Trophoblast cell (in vitro differentiated cells and primary cell): Measurements from ENCODE around the gene TRAT1. TPM values are rescaled to one million over a fixed set of nuclear protein-coding genes. Genes with fewer than 3 reads are reported as not detected.

Experiments used
- DNase-seq, 2 donors: peaks; one replicate each; pipeline ENCODE4 v3.0.0-alpha.2; 2016
- H2AFZ ChIP-seq: 2 replicates; pipeline ENCODE4 v1.6.1; 2013; ENCODE audit warnings: low read length, moderate library complexity, mild to moderate bottlenecking; ENCODE audit not compliant: insufficient read depth, poor library complexity
- H2AK5ac ChIP-seq: 2 replicates; pipeline ENCODE4 v1.6.1; 2013; ENCODE audit warnings: mild to moderate bottlenecking, low read length
- H2BK120ac ChIP-seq: 2 replicates; pipeline ENCODE4 v1.6.1; 2013; ENCODE audit warnings: low read length, mild to moderate bottlenecking, moderate library complexity; ENCODE audit not compliant: insufficient read depth, poor library complexity
- H2BK12ac ChIP-seq: 2 replicates; pipeline ENCODE4 v1.6.1; 2013; ENCODE audit warnings: mild to moderate bottlenecking, low read length, moderate library complexity
- H2BK5ac ChIP-seq: 2 replicates; pipeline ENCODE4 v1.6.1; 2013; ENCODE audit warnings: low read length, low read depth, moderate library complexity, mild to moderate bottlenecking; ENCODE audit not compliant: poor library complexity
- H3K14ac ChIP-seq: 2 replicates; pipeline ENCODE4 v1.6.1; 2013; ENCODE audit warnings: mild to moderate bottlenecking, low read length
- H3K18ac ChIP-seq: 2 replicates; pipeline ENCODE4 v1.6.1; 2013; ENCODE audit warnings: mild to moderate bottlenecking, low read length
- H3K23ac ChIP-seq: 2 replicates; pipeline ENCODE4 v1.6.1; 2013; ENCODE audit warnings: low read length
- H3K27ac ChIP-seq: 2 replicates; pipeline ENCODE4 v1.5.1; 2013; ENCODE audit warnings: low read depth, mild to moderate bottlenecking, inconsistent platforms, low read length, moderate library complexity
- H3K27me3 ChIP-seq: 2 replicates; pipeline ENCODE4 v1.6.1; 2013; ENCODE audit warnings: inconsistent platforms, mild to moderate bottlenecking, low read length, moderate library complexity; ENCODE audit not compliant: insufficient read depth
- H3K36me3 ChIP-seq, 2 experiments: 1 replicate in 1 of 2; 2 replicates in 1 of 2; pipeline ENCODE4 v1.6.1; 2013; ENCODE audit warnings: low read length in 2 of 2, mild to moderate bottlenecking in 2 of 2, moderate library complexity in 1 of 2; ENCODE audit not compliant: insufficient read depth in 2 of 2, control insufficient read depth in 1 of 2
- H3K4ac ChIP-seq: 2 replicates; pipeline ENCODE4 v1.6.1; 2013; ENCODE audit warnings: low read depth, mild to moderate bottlenecking, low read length, moderate library complexity
- H3K4me1 ChIP-seq, 2 experiments: 1 replicate in 1 of 2; 2 replicates in 1 of 2; pipeline ENCODE4 v1.6.1; 2013; ENCODE audit warnings: low read length in 2 of 2, mild to moderate bottlenecking in 2 of 2, moderate library complexity in 1 of 2; ENCODE audit not compliant: insufficient read depth in 2 of 2, control insufficient read depth in 1 of 2
- H3K4me2 ChIP-seq: 2 replicates; pipeline ENCODE4 v1.6.1; 2013; ENCODE audit warnings: inconsistent platforms, mild to moderate bottlenecking, low read length, moderate library complexity
- H3K4me3 ChIP-seq: 2 replicates; pipeline ENCODE4 v1.5.1; 2013; ENCODE audit warnings: mild to moderate bottlenecking, low read depth, low read length, inconsistent platforms
- H3K79me1 ChIP-seq: one replicate; pipeline ENCODE4 v1.6.1; 2013; ENCODE audit warnings: low read length
- H3K79me2 ChIP-seq: 2 replicates; pipeline ENCODE4 v1.6.1; 2013; ENCODE audit warnings: low read length, mild to moderate bottlenecking; ENCODE audit not compliant: control insufficient read depth, insufficient read depth, poor library complexity
- H3K9ac ChIP-seq: 2 replicates; pipeline ENCODE4 v1.6.1; 2013; ENCODE audit warnings: mild to moderate bottlenecking, low read length
- H3K9me3 ChIP-seq: 2 replicates; pipeline ENCODE4 v1.6.1; 2013; ENCODE audit warnings: low read depth, mild to moderate bottlenecking, control low read depth, inconsistent platforms, low read length; ENCODE audit not compliant: insufficient read depth
- H4K12ac ChIP-seq: 2 replicates; pipeline ENCODE4 v1.6.1; 2013; ENCODE audit warnings: low read depth, mild to moderate bottlenecking, low read length, moderate library complexity
- H4K8ac ChIP-seq: 2 replicates; pipeline ENCODE4 v1.6.1; 2013; ENCODE audit warnings: low read depth, mild to moderate bottlenecking, low read length, moderate library complexity
- H4K91ac ChIP-seq: one replicate; pipeline ENCODE4 v1.6.1; 2013; ENCODE audit warnings: low read depth, mild to moderate bottlenecking, low read length, moderate library complexity
- WGBS: extraction: QIAGEN DNeasy Blood & Tissue Kit; methylation state at CpG from one replicate; pipeline ENCODE4 v1.1.7; 2013; ENCODE audit warnings: missing lambda C conversion rate; ENCODE audit not compliant: insufficient read length, insufficient coverage; ENCODE audit errors: extremely low coverage; 5-methylcytosine and 5-hydroxymethylcytosine counted together
- polyA plus RNA-seq: library from polyadenylated mRNA; stranded (reverse); fragments of 200-250 nt; gene quantifications from 2 replicates; pipeline ENCODE4 v1.2.3, GENCODE V29; 2013

The TRAT1 gene
- not detected in 2 replicates for polyA plus RNA-seq

GRCh38 chr3:108822123-108822897 is at the start of gene TRAT1:
TSS of gene TRAT1 (plus strand) at chr3:108822786. CDS start at chr3:108822928, 142 bp downstream.
- Histone ChIP-seq H2BK120ac (no peak within 1 kb of the TSS), H3K23ac (no peak within 1 kb of the TSS), H3K27ac (no peak within 1 kb of the TSS), H2BK12ac (no peak within 1 kb of the TSS), H3K14ac (no peak within 1 kb of the TSS), H2BK5ac (no peak within 1 kb of the TSS), H3K9ac (no peak within 1 kb of the TSS), H3K36me3 (no peaks in the 10 kb centered on the region), H2AFZ (no peak within 1 kb of the TSS), H3K9me3 (no peaks in the 10 kb centered on the region), H3K18ac (no peak within 1 kb of the TSS), H3K4me3 (no peak within 1 kb of the TSS), H3K79me1 (no peaks in the 10 kb centered on the region), H4K91ac (no peak within 1 kb of the TSS), H2AK5ac (no peak within 1 kb of the TSS), H3K27me3 (no peaks in the 10 kb centered on the region), H3K4ac (no peak within 1 kb of the TSS), H3K4me1 (no peaks in the 10 kb centered on the region), H3K79me2 (no peaks in the 10 kb centered on the region), H3K4me2 (no peak within 1 kb of the TSS), H4K12ac (no peak within 1 kb of the TSS), H4K8ac (no peak within 1 kb of the TSS)
- no peak for DNase-seq
- WGBS = no CpG with 5 or more reads among the region's 6 CpGs

- Histone ChIP-seq H3K36me3 (no peaks in the 10 kb centered on the region), H2BK5ac (no peak overlapping the region), H3K23ac (no peak overlapping the region), H3K79me1 (no peaks in the 10 kb centered on the region), H3K9me3 (no peaks in the 10 kb centered on the region), H3K14ac (no peak overlapping the region), H3K4me3 (no peak overlapping the region), H4K91ac (no peak overlapping the region), H4K12ac (no peak overlapping the region), H4K8ac (no peak overlapping the region), H3K4me2 (no peak overlapping the region), H3K4ac (no peak overlapping the region), H2AFZ (no peak overlapping the region), H3K27me3 (no peaks in the 10 kb centered on the region), H3K9ac (no peak overlapping the region), H3K4me1 (no peaks in the 10 kb centered on the region), H3K27ac (no peak overlapping the region), H3K18ac (no peak overlapping the region), H2AK5ac (no peak overlapping the region), H2BK120ac (no peak overlapping the region), H2BK12ac (no peak overlapping the region), H3K79me2 (no peaks in the 10 kb centered on the region)
- no peak for DNase-seq
- WGBS = no CpG with 5 or more reads among the region's 1 CpG
Observed at GRCh38 chr3:108775649-108776048, 46.9 kb upstream of the TRAT1 start.

GRCh38 chr3:108779496-108779895 is 43.1 kb upstream of the TRAT1 start:
- no CpG with 5 or more reads among the region's 3 CpGs for WGBS

GRCh38 chr3:108780235-108780634 is 42.4 kb upstream of the TRAT1 start:
- WGBS = no CpG with 5 or more reads among the region's 4 CpGs
- Histone ChIP-seq H3K14ac (no peak overlapping the region), H2BK12ac (no peak overlapping the region), H3K27me3 (no peaks in the 10 kb centered on the region), H2AFZ (no peak overlapping the region), H3K9ac (no peak overlapping the region), H3K4ac (no peak overlapping the region), H4K12ac (no peak overlapping the region), H3K23ac (no peak overlapping the region), H4K8ac (no peak overlapping the region), H2BK120ac (no peak overlapping the region), H3K4me2 (no peak overlapping the region), H3K4me1 (no peaks in the 10 kb centered on the region), H3K79me2 (no peaks in the 10 kb centered on the region), H3K79me1 (no peaks in the 10 kb centered on the region), H3K27ac (no peak overlapping the region), H4K91ac (no peak overlapping the region), H3K36me3 (no peaks in the 10 kb centered on the region), H2AK5ac (no peak overlapping the region), H2BK5ac (no peak overlapping the region), H3K9me3 (no peaks in the 10 kb centered on the region), H3K18ac (no peak overlapping the region), H3K4me3 (no peak overlapping the region)
- DNase-seq = no peak

More at GRCh38 chr3:108779496-108779895, 43.1 kb upstream of the TRAT1 start:
- no peak overlapping the region for H2AFZ ChIP-seq
- no peaks in the 10 kb centered on the region for H3K36me3 ChIP-seq
- no peak overlapping the region for H3K27ac ChIP-seq
- H3K4me1 ChIP-seq = no peaks in the 10 kb centered on the region
- H2BK120ac ChIP-seq = no peak overlapping the region
- H3K27me3 ChIP-seq = no peaks in the 10 kb centered on the region
- H3K18ac ChIP-seq = no peak overlapping the region
- no peak overlapping the region for H2AK5ac ChIP-seq
- no peak overlapping the region for H3K4me2 ChIP-seq
- H4K91ac ChIP-seq = no peak overlapping the region
- no peaks in the 10 kb centered on the region for H3K79me1 ChIP-seq
- H3K4ac ChIP-seq = no peak overlapping the region
- no peaks in the 10 kb centered on the region for H3K9me3 ChIP-seq
- H2BK12ac ChIP-seq = no peak overlapping the region
- H3K14ac ChIP-seq = no peak overlapping the region
- H3K9ac ChIP-seq = no peak overlapping the region
- H3K79me2 ChIP-seq = no peaks in the 10 kb centered on the region
- no peak overlapping the region for H2BK5ac ChIP-seq
- H4K8ac ChIP-seq = no peak overlapping the region
- H3K4me3 ChIP-seq = no peak overlapping the region
- no peak overlapping the region for H3K23ac ChIP-seq
- no peak for DNase-seq
- no peak overlapping the region for H4K12ac ChIP-seq
